Measurements from ENCODE around the gene ACTL9.

GRCh38 chr19:8696993-8697392 lies 1.6 kb downstream of the ACTL9 start:
- no peak for TF ChIP-seq CTCF (IDR thresholded peaks at IDR 0.05)
- no peak for TF ChIP-seq RAD21 (conservative IDR thresholded peaks at IDR 0.05 in 1 of 2, IDR thresholded peaks at IDR 0.05 in 1 of 2)
- no peak for TF ChIP-seq USF2 (IDR thresholded peaks at IDR 0.05)
- TF ChIP-seq RCOR1 (IDR thresholded peaks at IDR 0.05; ENCODE audit: low read depth, low read length), result no peak
- no peak for TF ChIP-seq POLR2A (IDR thresholded peaks at IDR 0.05; ENCODE audit: low read length)
